ENCODE data around the gene BTF3. TPM values are rescaled to one million over a fixed set of nuclear protein-coding genes. Genes with fewer than 3 reads are reported as not detected.

Gene BTF3
- total RNA-seq, 1 experiment from 2014 or later: 405 TPM

DNA sequence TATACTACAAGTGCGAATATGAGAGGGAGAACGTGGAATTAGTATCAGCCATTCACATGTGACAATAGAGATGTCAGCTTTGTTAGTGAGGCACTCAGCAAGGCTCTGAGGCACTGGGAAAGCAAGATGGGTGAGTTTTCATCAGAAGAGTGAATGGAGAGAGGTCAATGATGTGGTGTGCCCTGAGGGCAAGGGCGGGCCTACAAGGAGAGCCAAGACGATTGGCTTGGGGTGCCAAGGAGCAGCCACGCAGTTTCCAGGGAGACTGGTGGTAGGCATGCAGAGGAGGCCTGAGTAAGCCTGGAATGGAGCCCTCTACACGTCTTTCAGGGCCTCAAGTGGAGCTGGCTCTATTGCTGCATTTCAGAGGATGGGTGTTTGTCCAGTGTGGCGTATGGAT is 24.7 kb downstream of the BTF3 start:
- DNase-seq (ENCODE audit: low read depth): no peak

DNA sequence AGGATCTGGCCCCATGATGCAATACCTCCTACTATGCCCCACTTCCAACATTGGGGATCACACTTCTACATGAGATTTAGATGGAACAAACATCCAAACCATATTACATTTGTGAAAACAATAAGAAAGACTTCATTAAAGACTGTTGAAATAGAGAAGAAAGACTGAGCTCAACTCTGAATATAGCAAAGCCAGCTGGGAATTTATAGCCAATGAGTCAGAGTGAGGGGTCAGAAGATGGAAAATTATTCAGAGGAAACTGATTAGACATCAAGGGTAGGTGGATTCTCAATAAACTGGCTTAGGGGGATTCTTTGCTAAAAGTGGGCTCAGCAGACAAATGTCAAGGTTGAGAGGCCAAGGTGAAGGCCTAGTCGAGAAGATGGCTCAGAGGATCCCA is 25.6 kb downstream of the BTF3 start:
- no peak for DNase-seq (ENCODE audit: low read depth)

DNA sequence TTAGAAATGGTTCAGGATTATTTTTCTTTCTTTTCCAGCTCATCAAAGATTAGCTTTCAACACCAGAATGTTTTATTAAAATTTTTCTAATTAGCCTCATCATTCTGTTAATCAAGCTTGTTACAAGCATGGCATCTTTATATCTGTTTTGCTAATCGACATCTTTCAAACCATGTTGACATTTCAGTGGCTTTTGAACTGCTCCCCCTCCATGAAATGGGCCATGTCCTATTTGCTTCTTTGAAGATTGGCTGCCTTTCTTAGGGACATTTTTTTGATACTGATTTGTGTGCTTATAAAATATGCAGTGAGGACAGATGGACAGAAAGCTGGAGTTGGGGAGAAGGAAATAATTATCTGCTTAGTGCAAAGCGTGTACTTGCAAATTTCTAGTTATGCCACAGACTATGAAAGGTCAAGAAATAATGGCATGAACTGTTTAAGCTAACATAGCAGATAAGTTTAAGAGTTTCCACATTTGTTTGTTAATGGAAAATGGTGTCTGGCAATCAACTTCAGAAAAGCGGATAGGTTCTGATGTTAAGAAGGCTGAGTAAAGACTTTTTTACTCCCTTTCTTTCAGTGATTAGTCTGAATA is 27.5 kb downstream of the BTF3 start:
- no peak for DNase-seq (ENCODE audit: low read depth)

DNA sequence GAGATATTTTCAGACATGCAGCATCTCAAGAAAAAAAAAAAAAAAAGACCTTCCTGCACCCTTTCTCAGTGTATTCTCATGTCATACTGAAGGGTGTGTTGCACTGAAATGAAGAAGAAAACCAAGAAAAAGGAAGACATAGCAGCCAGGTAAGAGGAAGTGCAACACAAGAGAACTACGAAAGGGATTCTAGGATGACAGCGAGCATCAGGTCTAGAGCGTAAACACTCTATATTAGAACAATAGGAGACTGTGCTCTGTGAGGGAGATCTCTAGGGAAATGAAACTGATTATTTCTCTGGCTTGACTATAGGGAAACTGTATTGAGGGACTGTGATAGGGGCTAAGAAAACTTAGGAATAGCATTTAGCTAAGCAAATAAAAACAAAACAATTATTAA is 30.0 kb downstream of the BTF3 start:
- DNase-seq (ENCODE audit: low read depth): no peak

DNA sequence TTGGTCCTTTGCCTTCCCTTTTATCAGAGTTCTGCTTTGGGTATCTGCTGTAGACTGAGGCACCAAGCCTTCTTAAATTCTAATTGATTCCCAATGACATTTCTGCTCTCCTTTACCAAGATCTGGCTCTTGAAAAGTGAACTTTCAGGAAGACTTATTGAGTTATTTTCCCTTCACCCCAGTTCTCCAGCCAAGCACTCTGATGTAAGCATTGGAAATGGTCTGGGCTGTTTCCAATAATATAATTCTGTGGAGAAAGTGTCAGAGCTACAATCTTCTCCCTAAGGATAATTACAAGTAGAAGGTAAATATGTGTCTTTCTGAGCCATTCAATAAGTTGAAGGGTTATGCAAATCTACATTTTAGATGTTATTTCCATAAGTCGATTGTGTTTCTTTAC is 30.8 kb downstream of the BTF3 start:
- no peak for DNase-seq (ENCODE audit: low read depth)

DNA sequence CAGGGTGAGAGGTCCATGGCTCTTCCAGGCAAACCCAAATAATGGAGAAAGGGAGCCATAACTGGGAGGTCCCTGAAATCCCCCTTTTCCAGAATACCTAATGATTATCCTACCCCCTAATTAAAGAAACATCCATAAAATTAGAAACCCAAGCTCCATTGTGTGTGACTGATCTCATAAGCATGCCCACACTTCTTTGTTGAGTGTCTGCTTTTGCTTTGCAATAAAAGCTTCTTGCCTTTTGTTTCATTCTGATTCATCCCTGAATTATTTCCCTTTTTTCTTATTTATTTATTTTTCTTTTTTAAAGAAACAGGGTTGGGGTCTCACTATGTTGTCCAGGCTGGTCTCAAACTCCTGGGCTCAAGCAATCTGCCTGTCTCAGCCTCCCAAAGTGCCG is 33.1 kb downstream of the BTF3 start:
- DNase-seq (ENCODE audit: low read depth): peak; percentile 21

DNA sequence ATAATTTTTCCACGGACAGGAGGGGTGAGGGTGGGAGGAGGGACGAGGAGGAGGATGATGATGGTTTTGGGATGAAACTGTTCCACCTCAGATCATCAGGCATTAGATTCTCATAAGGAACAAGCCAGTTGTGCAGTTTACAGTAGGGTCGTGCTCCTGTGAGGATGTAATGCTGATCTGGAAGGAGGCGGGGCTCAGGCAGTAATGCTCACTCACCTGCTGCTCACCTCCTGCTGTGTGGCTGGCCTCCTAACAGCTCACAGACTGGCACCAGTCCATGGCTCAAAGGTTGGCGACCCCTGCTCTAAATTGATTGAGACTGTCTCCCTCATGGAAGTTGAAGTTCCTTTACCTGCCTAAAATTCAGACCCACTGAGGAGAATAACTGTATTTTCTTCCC is 34.0 kb downstream of the BTF3 start:
- DNase-seq (ENCODE audit: low read depth): no peak

DNA sequence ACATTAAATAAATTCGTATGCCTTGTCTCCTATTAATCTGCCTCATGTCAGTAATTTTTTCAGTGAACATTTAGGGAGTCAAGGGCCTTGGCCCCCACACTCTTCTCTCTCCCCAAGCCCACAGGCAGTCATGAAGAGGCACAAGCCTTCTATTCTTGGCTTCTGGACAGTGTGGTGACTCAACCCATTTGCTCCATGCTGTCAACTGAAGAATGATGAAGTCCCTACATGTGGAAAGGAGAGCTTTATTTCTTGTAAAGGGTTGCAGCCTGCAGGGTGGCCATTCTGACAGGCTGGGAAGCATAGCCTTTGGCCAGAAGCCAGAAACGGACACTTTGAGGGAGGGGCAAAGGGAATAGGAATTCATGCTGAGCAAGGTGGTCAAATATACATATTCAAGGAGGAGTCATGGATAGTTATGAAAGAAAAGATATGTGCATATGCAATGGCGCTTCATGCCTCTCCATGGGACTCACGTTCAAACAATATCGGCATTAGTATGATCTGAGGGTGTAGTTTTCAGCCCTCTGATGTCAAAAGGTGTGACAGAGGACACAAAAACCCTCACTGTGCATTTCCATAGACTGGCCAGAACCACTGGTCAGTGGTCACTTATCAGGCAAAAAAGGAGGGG is 35.9 kb downstream of the BTF3 start:
- DNase-seq (ENCODE audit: low read depth): peak; percentile 67

DNA sequence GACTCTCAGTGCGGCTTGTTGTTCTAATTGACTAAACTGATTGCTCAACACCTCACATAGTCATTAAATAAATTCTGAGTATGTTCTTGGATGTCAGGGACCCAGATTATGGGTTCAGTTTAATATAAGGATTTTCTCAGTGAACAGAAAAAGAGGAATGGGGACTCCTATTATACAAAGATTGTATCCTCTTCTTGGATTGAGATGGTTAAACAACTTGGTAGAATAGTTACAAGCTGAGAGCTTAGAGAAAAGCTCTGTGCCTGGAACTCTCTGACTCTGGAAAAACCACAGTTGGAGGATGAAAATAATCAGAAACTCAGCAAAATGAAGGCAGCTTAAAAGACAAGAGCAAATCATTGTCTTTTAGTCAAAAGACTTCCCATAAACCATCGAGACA is 36.7 kb downstream of the BTF3 start:
- no peak for DNase-seq (ENCODE audit: low read depth)

DNA sequence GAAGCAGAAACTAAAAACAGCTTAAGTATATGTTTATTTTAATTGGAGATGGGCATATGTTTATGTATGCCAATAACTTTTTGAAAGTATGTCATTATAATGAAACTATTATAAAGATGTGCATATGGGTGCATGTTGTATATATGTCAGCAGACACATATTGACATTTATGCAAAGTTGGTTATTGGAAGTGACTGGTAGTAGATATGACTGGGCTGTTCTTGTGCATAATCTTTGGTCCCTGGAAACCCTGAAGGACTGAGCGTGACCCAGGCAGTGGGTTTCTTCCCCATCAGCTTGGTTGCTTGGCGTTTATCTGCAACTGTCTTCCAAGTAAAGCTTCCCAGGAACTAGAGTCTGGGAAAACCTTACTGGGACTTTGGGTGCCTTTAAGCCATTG is 41.5 kb downstream of the BTF3 start:
- DNase-seq (ENCODE audit: low read depth): no peak

DNA sequence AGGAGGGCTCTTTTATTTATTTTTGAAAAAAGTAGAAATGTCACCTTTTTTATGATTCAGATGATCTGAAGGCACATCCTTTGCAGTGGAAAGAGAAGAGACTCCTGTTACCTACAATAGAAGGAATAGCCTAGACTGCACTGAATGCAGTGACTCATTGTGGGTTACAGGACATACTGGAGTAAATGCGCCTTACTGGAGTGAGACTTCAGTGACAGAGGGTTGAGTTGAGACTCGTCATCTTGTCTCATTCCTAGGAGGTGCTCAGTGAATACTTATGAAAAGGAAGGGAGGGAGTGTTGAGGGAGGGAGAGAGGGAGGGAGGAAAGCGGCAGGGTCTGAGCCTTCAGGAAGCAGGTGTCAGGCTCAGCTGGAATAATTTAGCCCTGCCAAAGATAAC is 42.0 kb downstream of the BTF3 start:
- DNase-seq (ENCODE audit: low read depth): peak; percentile 73

DNA sequence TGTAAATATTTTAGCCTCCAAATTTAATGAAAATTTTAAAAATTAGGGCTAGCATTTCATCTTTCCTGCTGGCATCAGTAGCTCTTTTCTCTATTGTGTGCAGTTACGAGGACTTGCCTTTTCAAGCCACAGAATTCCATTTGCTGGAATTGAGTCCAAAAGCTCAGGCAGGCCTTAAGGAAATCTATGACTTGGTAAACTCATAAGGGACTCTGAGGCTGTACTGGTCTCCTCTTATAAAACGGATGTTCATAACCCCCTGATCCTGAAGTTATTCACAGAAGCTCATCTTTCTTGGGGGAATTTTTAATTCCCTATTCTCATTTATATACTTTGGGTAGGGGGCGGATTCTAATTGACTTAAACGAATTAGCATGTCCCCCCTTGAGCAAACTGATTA is 43.8 kb downstream of the BTF3 start:
- no peak for DNase-seq (ENCODE audit: low read depth)

DNA sequence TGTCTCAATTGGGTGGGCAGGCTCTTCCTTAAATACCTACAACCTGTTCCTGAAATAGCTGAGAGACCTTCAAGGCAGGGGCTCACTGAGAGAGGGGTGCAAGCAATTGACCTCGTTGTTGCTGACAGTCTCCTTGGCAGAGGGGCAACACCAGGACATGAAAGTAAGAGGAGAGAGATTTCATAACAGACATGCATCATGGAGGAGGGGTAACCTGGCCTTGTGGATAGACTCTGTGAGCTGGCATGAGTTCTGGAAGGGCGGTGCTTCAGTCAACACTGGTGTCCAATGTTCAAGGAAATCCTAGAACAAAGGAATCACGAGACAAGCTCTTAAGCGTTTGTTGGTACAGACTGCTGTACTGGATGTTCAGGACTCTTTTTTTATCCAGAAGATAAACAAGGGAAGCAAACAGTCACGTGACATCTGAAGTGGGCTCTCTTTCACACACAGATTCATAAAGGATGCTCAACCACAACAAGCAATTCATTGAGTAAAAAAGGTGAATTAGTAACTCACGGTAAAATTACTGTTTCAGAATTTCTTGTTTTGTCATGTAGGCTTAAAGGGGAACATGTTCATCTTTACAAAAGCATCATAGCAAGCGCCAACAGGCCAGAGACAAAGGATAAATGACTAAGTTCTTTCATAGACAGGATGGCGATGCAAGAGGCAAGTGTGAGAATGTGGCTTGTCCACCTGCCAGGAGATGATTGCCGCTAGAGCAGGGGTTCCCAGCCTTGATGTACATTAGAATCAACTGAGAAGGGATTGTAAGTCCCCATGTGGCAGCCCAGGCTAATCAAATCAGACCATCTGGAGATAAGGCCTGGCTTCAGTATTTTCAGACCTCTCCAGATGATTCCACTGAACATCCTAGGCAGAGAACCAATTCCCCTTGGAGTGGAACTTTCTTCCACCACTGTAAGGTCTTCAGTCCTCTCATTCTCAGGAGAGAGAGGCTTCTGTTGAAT is 46.5 kb downstream of the BTF3 start:
- DNase-seq (ENCODE audit: low read depth): no peak

DNA sequence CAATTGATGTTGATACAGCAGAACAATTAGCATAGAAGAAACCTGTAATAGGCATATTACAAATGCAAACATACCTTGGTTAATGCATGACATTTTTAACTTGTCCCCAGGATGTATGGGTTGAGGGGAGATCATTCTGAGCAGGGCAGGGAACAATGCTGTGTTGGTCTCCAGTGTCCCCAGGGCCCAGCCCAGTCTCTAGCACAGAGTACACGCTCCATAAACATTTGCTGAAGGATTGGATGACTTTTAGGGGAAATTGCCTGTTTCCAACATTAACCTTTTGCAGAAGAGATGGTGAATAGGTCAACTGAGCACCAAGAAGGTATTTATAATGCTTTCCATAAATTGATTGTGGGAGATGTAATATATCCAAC is 47.1 kb downstream of the BTF3 start:
- no peak for DNase-seq (ENCODE audit: low read depth)

DNA sequence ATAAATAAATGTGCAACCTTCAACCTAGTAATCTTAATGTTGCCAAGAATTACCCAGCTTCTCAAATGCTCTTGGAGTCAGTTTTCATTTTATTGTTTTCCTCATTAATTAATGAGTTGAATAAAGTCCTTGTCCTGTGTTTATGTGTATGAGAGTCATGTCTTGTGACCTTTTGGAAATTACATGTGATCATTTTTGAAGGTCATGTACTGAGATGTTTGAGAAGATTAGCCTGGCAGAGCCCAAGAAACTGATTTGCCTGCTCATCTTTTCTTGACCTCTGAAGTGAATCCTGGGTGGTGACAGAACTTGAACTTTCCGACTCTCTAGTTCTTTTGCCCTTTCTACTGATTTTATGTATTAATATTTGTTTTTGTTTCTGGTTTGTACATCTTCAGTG is 51.8 kb downstream of the BTF3 start:
- DNase-seq (ENCODE audit: low read depth): no peak

DNA sequence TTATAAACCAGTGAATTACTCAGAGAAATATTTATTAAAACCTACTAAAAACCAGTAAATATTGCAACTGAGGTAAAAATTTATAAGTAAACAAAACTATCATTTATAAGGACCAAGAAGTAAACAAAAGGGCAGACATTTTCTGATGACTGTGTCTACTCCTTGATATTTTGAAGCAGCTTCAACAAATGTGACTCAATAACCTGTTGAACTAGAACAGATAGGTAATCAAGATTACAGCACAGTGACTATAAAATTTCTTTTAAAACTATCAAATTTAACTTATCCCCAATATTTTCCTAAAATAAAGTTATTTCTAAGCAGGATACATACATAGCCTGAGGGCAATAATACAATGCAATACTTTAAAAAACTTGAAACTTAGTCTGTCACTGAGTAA is 54.4 kb downstream of the BTF3 start:
- no peak for DNase-seq (ENCODE audit: low read depth)

Other genes with a start within 250 kb of the BTF3 start
- 23.5 and 24.8 TPM in 2 replicates for gene FOXD1, start 49.7 kb upstream of the BTF3 start, total RNA-seq (2014; rRNA removed)
- 15.5 and 16.4 TPM in 2 replicates for gene ANKRA2, start 67.2 kb downstream of the BTF3 start, total RNA-seq (2014; rRNA removed)
- 28.3 and 31.6 TPM in 2 replicates for gene UTP15, start 67.3 kb downstream of the BTF3 start, total RNA-seq (2014; rRNA removed)
- gene ARHGEF28, start 127.8 kb downstream of the BTF3 start, total RNA-seq (2014; rRNA removed): 85.6 and 90.0 TPM in 2 replicates

All from LHCN-M2 (cell line).